Endothelial cell (in vitro differentiated cells): ENCODE data around the gene NFATC2. TPM values are rescaled to one million over a fixed set of nuclear protein-coding genes. Genes with fewer than 3 reads are reported as not detected.

Source experiments
- DNase-seq: peaks from one replicate; pipeline ENCODE4 v3.0.0; 2021; ENCODE audit warnings: low spot score
- H3K27ac Mint-ChIP-seq: one replicate; pipeline ENCODE4 v1.8.0; 2021; ENCODE audit warnings: mixed read lengths, inconsistent platforms; ENCODE audit not compliant: unreplicated experiment
- H3K27me3 Mint-ChIP-seq: one replicate; pipeline ENCODE4 v1.8.0; 2021; ENCODE audit warnings: mild to moderate bottlenecking, moderate library complexity, mixed read lengths, inconsistent platforms; ENCODE audit not compliant: unreplicated experiment
- H3K36me3 Mint-ChIP-seq: one replicate; pipeline ENCODE4 v1.8.0; 2021; ENCODE audit warnings: mild to moderate bottlenecking, low read depth, mixed read lengths, inconsistent platforms; ENCODE audit not compliant: unreplicated experiment
- H3K4me1 Mint-ChIP-seq: one replicate; pipeline ENCODE4 v1.8.0; 2021; ENCODE audit warnings: mild to moderate bottlenecking, mixed read lengths, inconsistent platforms; ENCODE audit not compliant: unreplicated experiment
- H3K4me3 Mint-ChIP-seq: one replicate; pipeline ENCODE4 v1.8.0; 2021; ENCODE audit warnings: mild to moderate bottlenecking, mixed read lengths, inconsistent platforms; ENCODE audit not compliant: unreplicated experiment
- H3K9me3 Mint-ChIP-seq: one replicate; pipeline ENCODE4 v1.8.0; 2021; ENCODE audit warnings: mixed read lengths, inconsistent platforms; ENCODE audit not compliant: unreplicated experiment
- CTCF ChIP-seq: fragments of 200-600 bp; sonication (generic); IDR thresholded peaks from one replicate; pipeline ENCODE4 v1.5.0; 2021; ENCODE audit warnings: antibody characterized with exemption; ENCODE audit not compliant: unreplicated experiment
- total RNA-seq: library from RNA; stranded (reverse); fragmentation: NEBNext Ultra II Directional; extraction: Animal tissue kit (Norgen Biotek cat#: 25700); gene quantifications from one replicate; pipeline ENCODE4 v1.2.1, GENCODE V29; 2021; ENCODE audit not compliant: unreplicated experiment

The NFATC2 gene
- total RNA-seq, 1 donor from 2014 or later = 3.5 TPM

DNA sequence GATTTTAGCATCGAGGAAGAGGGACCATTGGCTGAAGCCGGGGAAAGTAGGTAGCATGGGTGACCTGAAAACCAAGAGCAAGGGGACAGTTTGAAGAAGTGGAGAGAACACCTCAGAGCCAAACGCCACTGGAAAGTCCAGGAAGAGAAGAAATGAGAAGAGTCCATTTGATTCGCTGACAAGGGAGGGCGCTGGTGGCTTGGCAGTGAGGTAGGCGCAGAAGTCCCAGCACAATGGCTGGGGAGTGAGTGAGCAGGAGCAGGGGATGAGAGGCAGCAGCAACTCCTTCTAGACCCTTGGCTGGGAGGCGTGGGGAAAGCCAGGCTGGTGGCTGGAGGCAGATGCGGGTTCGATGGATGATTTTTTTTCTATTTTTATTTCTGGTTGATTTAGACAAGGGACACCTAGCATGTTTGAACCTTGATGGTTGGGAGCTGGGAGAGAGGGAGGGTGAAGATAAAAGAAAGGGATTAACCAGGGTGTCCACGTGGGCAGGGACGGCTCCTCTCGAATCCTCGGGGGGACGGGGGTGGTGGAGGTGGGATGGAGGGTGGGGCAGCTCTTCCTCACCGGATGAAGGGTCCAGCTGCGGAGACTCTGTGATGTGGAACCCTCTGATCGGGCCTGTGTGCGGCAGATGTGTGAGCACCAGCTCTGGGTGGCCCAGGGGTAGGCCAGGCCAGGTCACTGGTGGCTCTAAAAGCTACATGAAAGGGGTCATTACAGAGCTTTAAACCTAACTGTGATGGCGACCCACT is 164.2 kb downstream of the NFATC2 start:
- Mint-ChIP-seq H3K27ac (no peak overlapping the region), H3K4me1 (peaks cover 6% of the 10 kb centered on the region), H3K36me3 (no peaks in the 10 kb centered on the region)

DNA sequence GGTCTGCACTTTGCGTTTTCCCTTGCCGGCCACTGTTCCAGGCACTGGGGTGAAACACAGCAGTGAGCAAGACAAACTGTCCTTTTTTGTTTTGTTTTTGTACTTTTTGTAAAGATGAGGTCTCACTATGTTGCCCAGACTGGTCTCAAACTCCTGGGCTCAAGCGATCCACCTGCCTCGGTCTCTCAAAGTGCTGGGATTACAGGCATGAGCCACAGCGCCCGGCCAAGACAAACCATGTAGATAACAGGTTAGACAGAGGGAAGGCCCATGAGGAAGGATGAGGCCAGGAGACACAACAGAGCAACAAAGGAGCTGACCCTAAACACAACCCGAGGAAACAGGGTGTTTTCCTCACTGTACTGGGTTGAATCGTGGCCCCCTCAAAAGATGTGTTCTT is 165.4 kb downstream of the NFATC2 start:
- Mint-ChIP-seq H3K36me3 (no peaks in the 10 kb centered on the region), H3K4me1 (peaks cover 6% of the 10 kb centered on the region), H3K27ac (no peak overlapping the region), H3K4me3 (no peak overlapping the region), H3K9me3 (no peaks in the 10 kb centered on the region), H3K27me3 (no peaks in the 10 kb centered on the region)
- no peak for DNase-seq
- no peak for TF ChIP-seq CTCF

More for the DNA sequence above, 164.2 kb downstream of the NFATC2 start:
- Mint-ChIP-seq H3K9me3 (no peaks in the 10 kb centered on the region), H3K27me3 (no peaks in the 10 kb centered on the region), H3K4me3 (no peak overlapping the region)
- peak; percentile 41 for DNase-seq
- no peak for TF ChIP-seq CTCF

- H3K27ac Mint-ChIP-seq = no peak overlapping the region
- no peak for TF ChIP-seq CTCF
- H3K4me1 Mint-ChIP-seq = peaks cover 6% of the 10 kb centered on the region
- no peaks in the 10 kb centered on the region for H3K27me3 Mint-ChIP-seq
- H3K36me3 Mint-ChIP-seq = no peaks in the 10 kb centered on the region
- no peak for DNase-seq
- H3K4me3 Mint-ChIP-seq = no peak overlapping the region
- no peaks in the 10 kb centered on the region for H3K9me3 Mint-ChIP-seq
These were observed 166.4 kb downstream of the NFATC2 start for GRCh38 chr20:51376111-51376510.

GRCh38 chr20:51375561-51375960 is 167.0 kb downstream of the NFATC2 start:
- no peak for TF ChIP-seq CTCF
- H3K4me1 Mint-ChIP-seq = peaks cover 6% of the 10 kb centered on the region
- no peak for DNase-seq
- no peaks in the 10 kb centered on the region for H3K27me3 Mint-ChIP-seq
- no peaks in the 10 kb centered on the region for H3K36me3 Mint-ChIP-seq
- H3K4me3 Mint-ChIP-seq = no peak overlapping the region
- no peaks in the 10 kb centered on the region for H3K9me3 Mint-ChIP-seq
- H3K27ac Mint-ChIP-seq = peak overlapping the region; percentile 13

- no peak for DNase-seq
- Mint-ChIP-seq H3K4me3 (peak overlapping the region; percentile 49), H3K27me3 (no peaks in the 10 kb centered on the region), H3K36me3 (no peaks in the 10 kb centered on the region), H3K9me3 (no peaks in the 10 kb centered on the region), H3K27ac (peak overlapping the region; percentile 13), H3K4me1 (peaks cover 6% of the 10 kb centered on the region)
- TF ChIP-seq CTCF = no peak
These were observed 167.6 kb downstream of the NFATC2 start for GRCh38 chr20:51374961-51375360.
